Karpas-422 (cell line): ENCODE results near the gene CDH15. TPM values are rescaled to one million over a fixed set of nuclear protein-coding genes. Genes with fewer than 3 reads are reported as not detected.
"Not testable (repeated sequence)": the region's sequence is repeated elsewhere in the genome, so short reads cannot be mapped to it uniquely, and the experiment has no call there.

Source experiments
- DNase-seq: peaks from one replicate; pipeline ENCODE4 v3.0.0-alpha.2; 2015
- H2AFZ ChIP-seq: fragments of 200-600 bp; sonication (generic); 2 replicates; pipeline ENCODE4 v1.6.1; 2014; ENCODE audit warnings: antibody characterized with exemption, low read length, mixed read lengths
- H3K27ac ChIP-seq: fragments of 200-600 bp; sonication (generic); 2 replicates; pipeline ENCODE4 v1.5.1; 2014; ENCODE audit warnings: mild to moderate bottlenecking, low read length, moderate library complexity
- H3K27me3 ChIP-seq: fragments of 200-600 bp; sonication (generic); 2 replicates; pipeline ENCODE4 v1.6.1; 2014; ENCODE audit warnings: low read length, mixed read lengths
- H3K36me3 ChIP-seq: fragments of 200-600 bp; sonication (generic); 2 replicates; pipeline ENCODE4 v1.6.1; 2014; ENCODE audit warnings: low read length, mixed read lengths; ENCODE audit not compliant: insufficient read depth
- H3K4me1 ChIP-seq: fragments of 200-600 bp; sonication (generic); 2 replicates; pipeline ENCODE4 v1.6.1; 2014; ENCODE audit warnings: mild to moderate bottlenecking, low read length, mixed read lengths
- H3K4me2 ChIP-seq: fragments of 200-600 bp; sonication (generic); 2 replicates; pipeline ENCODE4 v1.6.1; 2014; ENCODE audit warnings: low read length, low read depth, mild to moderate bottlenecking; ENCODE audit not compliant: poor library complexity, severe bottlenecking
- H3K4me3 ChIP-seq: fragments of 200-600 bp; sonication (generic); 2 replicates; pipeline ENCODE4 v1.5.1; 2014; ENCODE audit warnings: mild to moderate bottlenecking, antibody characterized with exemption, low read length, mixed read lengths
- H3K79me2 ChIP-seq: fragments of 200-600 bp; sonication (generic); 2 replicates; pipeline ENCODE4 v1.6.1; 2014; ENCODE audit warnings: mild to moderate bottlenecking, low read length, mixed read lengths
- H3K9ac ChIP-seq: fragments of 200-600 bp; sonication (generic); 2 replicates; pipeline ENCODE4 v1.6.0; 2014; ENCODE audit warnings: low read length
- H3K9me2 ChIP-seq: fragments of 200-600 bp; sonication (generic), shearing (Covaris generic); replicated peaks from 2 replicates; pipeline ENCODE4 v1.6.0; 2014; ENCODE audit warnings: mild to moderate bottlenecking, low read length, moderate library complexity; ENCODE audit not compliant: insufficient read depth
- H3K9me3 ChIP-seq: fragments of 300-700, 200-600 bp; sonication (generic); 2 replicates; pipeline ENCODE4 v1.6.1; 2014; ENCODE audit warnings: low read length, mixed read lengths
- H4K20me1 ChIP-seq: fragments of 200-600 bp; sonication (generic); 2 replicates; pipeline ENCODE4 v1.6.1; 2014; ENCODE audit warnings: mild to moderate bottlenecking, antibody characterized with exemption, low read length, low read depth; ENCODE audit not compliant: insufficient read depth
- total RNA-seq: library from RNA; depleted of rRNA; stranded (reverse); fragments of >200 nt; shearing (Covaris generic); gene quantifications from 2 replicates; pipeline ENCODE4 v1.2.3, GENCODE V29; 2014; ENCODE audit warnings: low replicate concordance

Gene CDH15
- total RNA-seq, 1 experiment from 2014 or later: not detected

- no peak for DNase-seq
- no peaks in the 10 kb centered on the region for H3K27me3 ChIP-seq
- H3K4me2 ChIP-seq: no peak overlapping the region
- no peaks in the 10 kb centered on the region for H4K20me1 ChIP-seq
- no peak overlapping the region for H2AFZ ChIP-seq
- no peaks in the 10 kb centered on the region for H3K79me2 ChIP-seq
- no peaks in the 10 kb centered on the region for H3K4me1 ChIP-seq
- H3K9ac ChIP-seq: no peak overlapping the region
- H3K36me3 ChIP-seq: peaks cover 27% of the 10 kb centered on the region
- no peak overlapping the region for H3K4me3 ChIP-seq
- H3K27ac ChIP-seq: no peak overlapping the region
- peaks cover 2% of the 10 kb centered on the region; the same call in 1 of the 2 replicates for H3K9me3 ChIP-seq
- no peaks in the 10 kb centered on the region for H3K9me2 ChIP-seq
Observed at GRCh38 chr16:89233678-89234490, 62.3 kb downstream of the CDH15 start.

- Histone ChIP-seq H3K27me3 (no peaks in the 10 kb centered on the region), H3K4me3 (no peak overlapping the region), H3K27ac (no peak overlapping the region), H3K9ac (no peak overlapping the region), H3K4me1 (peaks cover 7% of the 10 kb centered on the region), H3K4me2 (no peak overlapping the region), H3K79me2 (peaks cover 4% of the 10 kb centered on the region), H3K9me3 (no peaks in the 10 kb centered on the region), H4K20me1 (no peaks in the 10 kb centered on the region), H2AFZ (no peak overlapping the region), H3K36me3 (peaks cover 5% of the 10 kb centered on the region; the same call in 1 of the 2 replicates), H3K9me2 (no peaks in the 10 kb centered on the region)
- no peak for DNase-seq
Observed at GRCh38 chr16:89237733-89238132, 66.2 kb downstream of the CDH15 start.

- Histone ChIP-seq H3K79me2 (peaks cover 4% of the 10 kb centered on the region), H3K27me3 (no peaks in the 10 kb centered on the region), H3K4me1 (peaks cover 7% of the 10 kb centered on the region), H3K9me2 (no peaks in the 10 kb centered on the region), H3K27ac (peak overlapping the region; percentile 70), H3K9me3 (no peaks in the 10 kb centered on the region), H2AFZ (no peak overlapping the region), H3K36me3 (no peaks in the 10 kb centered on the region), H3K4me3 (peak overlapping the region; percentile 87), H3K4me2 (peak overlapping the region; percentile 94), H4K20me1 (no peaks in the 10 kb centered on the region), H3K9ac (peak overlapping the region; percentile 99)
- DNase-seq: peak; percentile 87
Observed at GRCh38 chr16:89241187-89242007, 69.8 kb downstream of the CDH15 start.

- no peak for DNase-seq
Observed at GRCh38 chr16:89242795-89243200, 71.2 kb downstream of the CDH15 start.

GRCh38 chr16:89243664-89244063, 72.1 kb downstream of the CDH15 start:
- Histone ChIP-seq H3K4me2 (no peak overlapping the region), H3K4me1 (peaks cover 7% of the 10 kb centered on the region), H3K9me2 (no peaks in the 10 kb centered on the region), H2AFZ (no peak overlapping the region), H3K79me2 (peaks cover 4% of the 10 kb centered on the region), H4K20me1 (no peaks in the 10 kb centered on the region), H3K9ac (no peak overlapping the region), H3K4me3 (no peak overlapping the region), H3K27ac (no peak overlapping the region), H3K9me3 (no peaks in the 10 kb centered on the region), H3K36me3 (no peaks in the 10 kb centered on the region), H3K27me3 (no peaks in the 10 kb centered on the region)
- no peak for DNase-seq

More at GRCh38 chr16:89242795-89243200, 71.2 kb downstream of the CDH15 start:
- Histone ChIP-seq H3K4me3 (no peak overlapping the region), H3K27ac (no peak overlapping the region), H3K36me3 (no peaks in the 10 kb centered on the region), H4K20me1 (no peaks in the 10 kb centered on the region), H3K9me2 (no peaks in the 10 kb centered on the region), H3K4me2 (no peak overlapping the region), H2AFZ (no peak overlapping the region), H3K27me3 (no peaks in the 10 kb centered on the region), H3K4me1 (peaks cover 7% of the 10 kb centered on the region), H3K79me2 (peaks cover 4% of the 10 kb centered on the region), H3K9me3 (no peaks in the 10 kb centered on the region), H3K9ac (no peak overlapping the region)

- H3K4me3 ChIP-seq, H3K27ac ChIP-seq, H3K79me2 ChIP-seq, H3K9me3 ChIP-seq, H2AFZ ChIP-seq, H4K20me1 ChIP-seq, H3K9me2 ChIP-seq, H3K36me3 ChIP-seq, H3K4me1 ChIP-seq, H3K27me3 ChIP-seq, DNase-seq, H3K4me2 ChIP-seq, H3K9ac ChIP-seq: not testable (repeated sequence)
Observed at GRCh38 chr16:89244264-89244663, 72.7 kb downstream of the CDH15 start.

GRCh38 chr16:89244754-89245153, 73.2 kb downstream of the CDH15 start:
- no peaks in the 10 kb centered on the region for H4K20me1 ChIP-seq
- no peak overlapping the region for H3K9ac ChIP-seq
- H3K27ac ChIP-seq: no peak overlapping the region
- no peak overlapping the region for H3K4me3 ChIP-seq
- H3K79me2 ChIP-seq: peaks cover 4% of the 10 kb centered on the region
- no peak overlapping the region for H3K4me2 ChIP-seq
- H2AFZ ChIP-seq: no peak overlapping the region
- H3K36me3 ChIP-seq: no peaks in the 10 kb centered on the region
- no peaks in the 10 kb centered on the region for H3K9me3 ChIP-seq
- H3K9me2 ChIP-seq: no peaks in the 10 kb centered on the region
- no peaks in the 10 kb centered on the region for H3K27me3 ChIP-seq
- DNase-seq: no peak
- peaks cover 7% of the 10 kb centered on the region for H3K4me1 ChIP-seq
